ENCODE results near the gene NFASC. TPM values are rescaled to one million over a fixed set of nuclear protein-coding genes. Genes with fewer than 3 reads are reported as not detected.

NFASC gene
- total RNA-seq, 1 experiment from 2014 or later, result 20.1 TPM

DNA sequence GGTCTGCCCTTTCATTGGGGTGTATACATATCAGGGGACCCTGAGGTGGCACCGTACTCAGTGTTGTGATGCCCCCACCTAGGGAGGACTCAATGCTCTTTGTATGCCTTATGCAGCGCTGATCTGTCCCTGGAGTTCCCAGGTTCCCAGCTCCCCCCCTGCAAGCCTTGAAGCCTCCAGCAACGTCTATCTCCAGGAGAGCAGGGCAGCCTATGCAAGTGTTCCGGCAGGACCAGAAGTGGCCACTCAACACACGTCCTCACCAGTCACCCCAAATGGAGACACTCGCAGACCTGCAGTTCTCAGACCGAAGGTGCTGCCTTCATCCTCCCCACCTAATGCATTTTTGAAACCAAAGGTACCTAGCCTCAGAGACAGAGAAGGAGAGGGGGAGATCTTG lies 147.1 kb downstream of the NFASC start:
- H3K4me3 Mint-ChIP-seq, result no peak overlapping the region

DNA sequence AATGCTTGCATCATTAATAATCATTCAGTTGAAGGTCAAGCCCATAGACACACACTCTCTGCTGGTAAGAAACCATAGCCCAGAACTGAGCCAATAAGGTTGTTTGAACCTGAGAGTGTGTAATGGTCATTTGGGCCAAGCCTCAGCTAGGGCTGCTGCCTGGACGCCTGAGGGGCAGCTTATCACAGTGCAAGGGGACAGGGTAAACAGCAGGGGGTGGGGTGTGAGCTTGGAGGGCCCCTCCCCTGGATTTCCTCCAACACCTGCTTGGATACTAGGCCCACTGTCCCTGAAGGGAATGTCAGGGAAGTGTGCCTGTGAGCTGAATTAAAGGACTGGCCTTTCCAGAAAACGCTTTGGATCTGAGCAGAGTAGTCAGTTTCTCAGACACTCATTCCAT lies 147.7 kb downstream of the NFASC start:
- ChIA-PET POLR2A (interaction anchor here (1.1 kb wide), 1 partner anchor 13 kb away, joined by 3 read pairs; no protein-coding TSS in a partner anchor), CTCF (interaction anchor here (0.9 to 6.1 kb wide), 3 partner anchors 12 to 43 kb away, joined by 3 to 57 read pairs (median 22); no protein-coding TSS in a partner anchor)
- no peaks in the 10 kb centered on the region for H3K36me3 Mint-ChIP-seq

More for the DNA sequence above, 147.1 kb downstream of the NFASC start:
- ATAC-seq (no peak), DNase-seq (ENCODE audit: low spot score) (no peak)
- TF ChIP-seq TP53 (CRISPR knock-in tag; IDR thresholded peaks at IDR 0.05), result no peak
- no peak for TF ChIP-seq ZNF263 (CRISPR knock-in tag; IDR thresholded peaks at IDR 0.05; ENCODE audit: low read depth)
- TF ChIP-seq TEAD1 (CRISPR knock-in tag; IDR thresholded peaks at IDR 0.05), result no peak
- no peak for TF ChIP-seq TEAD4 (CRISPR knock-in tag; IDR thresholded peaks at IDR 0.05)
- TF ChIP-seq, protein P1, sequence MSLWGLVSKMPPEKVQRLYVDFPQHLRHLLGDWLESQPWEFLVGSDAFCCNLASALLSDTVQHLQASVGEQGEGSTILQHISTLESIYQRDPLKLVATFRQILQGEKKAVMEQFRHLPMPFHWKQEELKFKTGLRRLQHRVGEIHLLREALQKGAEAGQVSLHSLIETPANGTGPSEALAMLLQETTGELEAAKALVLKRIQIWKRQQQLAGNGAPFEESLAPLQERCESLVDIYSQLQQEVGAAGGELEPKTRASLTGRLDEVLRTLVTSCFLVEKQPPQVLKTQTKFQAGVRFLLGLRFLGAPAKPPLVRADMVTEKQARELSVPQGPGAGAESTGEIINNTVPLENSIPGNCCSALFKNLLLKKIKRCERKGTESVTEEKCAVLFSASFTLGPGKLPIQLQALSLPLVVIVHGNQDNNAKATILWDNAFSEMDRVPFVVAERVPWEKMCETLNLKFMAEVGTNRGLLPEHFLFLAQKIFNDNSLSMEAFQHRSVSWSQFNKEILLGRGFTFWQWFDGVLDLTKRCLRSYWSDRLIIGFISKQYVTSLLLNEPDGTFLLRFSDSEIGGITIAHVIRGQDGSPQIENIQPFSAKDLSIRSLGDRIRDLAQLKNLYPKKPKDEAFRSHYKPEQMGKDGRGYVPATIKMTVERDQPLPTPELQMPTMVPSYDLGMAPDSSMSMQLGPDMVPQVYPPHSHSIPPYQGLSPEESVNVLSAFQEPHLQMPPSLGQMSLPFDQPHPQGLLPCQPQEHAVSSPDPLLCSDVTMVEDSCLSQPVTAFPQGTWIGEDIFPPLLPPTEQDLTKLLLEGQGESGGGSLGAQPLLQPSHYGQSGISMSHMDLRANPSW (CRISPR knock-in tag; conservative IDR thresholded peaks at IDR 0.05; ENCODE audit: low read depth), result no peak
- TF ChIP-seq, protein P2, sequence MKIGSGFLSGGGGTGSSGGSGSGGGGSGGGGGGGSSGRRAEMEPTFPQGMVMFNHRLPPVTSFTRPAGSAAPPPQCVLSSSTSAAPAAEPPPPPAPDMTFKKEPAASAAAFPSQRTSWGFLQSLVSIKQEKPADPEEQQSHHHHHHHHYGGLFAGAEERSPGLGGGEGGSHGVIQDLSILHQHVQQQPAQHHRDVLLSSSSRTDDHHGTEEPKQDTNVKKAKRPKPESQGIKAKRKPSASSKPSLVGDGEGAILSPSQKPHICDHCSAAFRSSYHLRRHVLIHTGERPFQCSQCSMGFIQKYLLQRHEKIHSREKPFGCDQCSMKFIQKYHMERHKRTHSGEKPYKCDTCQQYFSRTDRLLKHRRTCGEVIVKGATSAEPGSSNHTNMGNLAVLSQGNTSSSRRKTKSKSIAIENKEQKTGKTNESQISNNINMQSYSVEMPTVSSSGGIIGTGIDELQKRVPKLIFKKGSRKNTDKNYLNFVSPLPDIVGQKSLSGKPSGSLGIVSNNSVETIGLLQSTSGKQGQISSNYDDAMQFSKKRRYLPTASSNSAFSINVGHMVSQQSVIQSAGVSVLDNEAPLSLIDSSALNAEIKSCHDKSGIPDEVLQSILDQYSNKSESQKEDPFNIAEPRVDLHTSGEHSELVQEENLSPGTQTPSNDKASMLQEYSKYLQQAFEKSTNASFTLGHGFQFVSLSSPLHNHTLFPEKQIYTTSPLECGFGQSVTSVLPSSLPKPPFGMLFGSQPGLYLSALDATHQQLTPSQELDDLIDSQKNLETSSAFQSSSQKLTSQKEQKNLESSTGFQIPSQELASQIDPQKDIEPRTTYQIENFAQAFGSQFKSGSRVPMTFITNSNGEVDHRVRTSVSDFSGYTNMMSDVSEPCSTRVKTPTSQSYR (CRISPR knock-in tag; IDR thresholded peaks at IDR 0.05), result no peak
- TF ChIP-seq, protein P3, sequence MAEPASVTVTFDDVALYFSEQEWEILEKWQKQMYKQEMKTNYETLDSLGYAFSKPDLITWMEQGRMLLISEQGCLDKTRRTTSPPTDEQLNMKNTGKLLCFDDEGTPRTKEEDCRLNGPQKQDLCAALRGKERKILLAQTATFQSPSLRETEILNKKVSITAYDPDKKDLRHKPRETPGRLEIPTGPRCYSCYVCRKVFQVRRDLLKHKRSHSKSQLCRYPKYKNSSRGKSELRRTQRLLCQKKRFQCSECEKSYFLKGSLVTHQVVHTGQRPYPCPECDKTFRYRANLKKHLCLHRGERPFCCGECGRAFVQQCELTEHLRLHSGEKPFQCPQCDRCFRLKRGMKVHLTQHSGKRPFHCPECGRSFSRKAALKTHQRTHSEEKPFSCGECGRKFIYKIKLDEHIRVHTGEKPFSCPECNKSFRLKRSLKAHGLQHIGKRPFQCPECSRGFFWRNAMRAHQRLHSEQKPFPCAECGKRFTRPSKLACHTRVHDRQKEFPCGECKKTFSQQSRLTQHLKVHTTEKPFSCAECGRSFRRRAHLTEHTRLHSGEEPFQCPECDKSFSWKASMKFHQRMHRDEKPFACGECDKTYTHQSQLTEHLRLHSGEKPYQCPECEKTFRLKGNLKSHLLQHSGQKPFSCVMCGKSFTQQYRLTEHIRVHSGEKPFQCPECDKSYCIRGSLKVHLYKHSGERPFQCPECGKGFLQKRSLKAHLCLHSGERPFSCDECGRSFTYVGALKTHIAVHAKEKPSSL (CRISPR knock-in tag; conservative IDR thresholded peaks at IDR 0.05), result no peak
- no peak for TF ChIP-seq TCF7 (CRISPR knock-in tag; IDR thresholded peaks at IDR 0.05; ENCODE audit: low read depth)
- TF ChIP-seq NR3C1 (CRISPR knock-in tag; conservative IDR thresholded peaks at IDR 0.05; ENCODE audit: low read depth), result no peak
- TF ChIP-seq ZNF219 (CRISPR knock-in tag; IDR thresholded peaks at IDR 0.05; ENCODE audit: borderline replicate concordance), result no peak
- TF ChIP-seq, protein P4, sequence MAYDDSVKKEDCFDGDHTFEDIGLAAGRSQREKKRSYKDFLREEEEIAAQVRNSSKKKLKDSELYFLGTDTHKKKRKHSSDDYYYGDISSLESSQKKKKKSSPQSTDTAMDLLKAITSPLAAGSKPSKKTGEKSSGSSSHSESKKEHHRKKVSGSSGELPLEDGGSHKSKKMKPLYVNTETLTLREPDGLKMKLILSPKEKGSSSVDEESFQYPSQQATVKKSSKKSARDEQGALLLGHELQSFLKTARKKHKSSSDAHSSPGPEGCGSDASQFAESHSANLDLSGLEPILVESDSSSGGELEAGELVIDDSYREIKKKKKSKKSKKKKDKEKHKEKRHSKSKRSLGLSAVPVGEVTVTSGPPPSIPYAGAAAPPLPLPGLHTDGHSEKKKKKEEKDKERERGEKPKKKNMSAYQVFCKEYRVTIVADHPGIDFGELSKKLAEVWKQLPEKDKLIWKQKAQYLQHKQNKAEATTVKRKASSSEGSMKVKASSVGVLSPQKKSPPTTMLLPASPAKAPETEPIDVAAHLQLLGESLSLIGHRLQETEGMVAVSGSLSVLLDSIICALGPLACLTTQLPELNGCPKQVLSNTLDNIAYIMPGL (CRISPR knock-in tag; IDR thresholded peaks at IDR 0.05), result no peak
- ChIA-PET CTCF (interaction anchor here (0.9 to 6.1 kb wide), 2 partner anchors 13 to 44 kb away, joined by 3 to 57 read pairs; no protein-coding TSS in a partner anchor), POLR2A (no interaction called here)
- no peaks in the 10 kb centered on the region for H3K9me3 Mint-ChIP-seq
- no peak overlapping the region for H3K27ac Mint-ChIP-seq
- peaks cover 10% of the 10 kb centered on the region for H3K27me3 Mint-ChIP-seq (ENCODE audit: low read depth)
- no peaks in the 10 kb centered on the region for H3K36me3 Mint-ChIP-seq
- H3K4me1 Mint-ChIP-seq, result peaks cover 19% of the 10 kb centered on the region

More for the DNA sequence above, 147.7 kb downstream of the NFASC start:
- no peak for ATAC-seq
- Mint-ChIP-seq H3K4me1 (peaks cover 15% of the 10 kb centered on the region), H3K27ac (no peak overlapping the region), H3K9me3 (no peaks in the 10 kb centered on the region), H3K27me3 (ENCODE audit: low read depth) (peaks cover 13% of the 10 kb centered on the region), H3K4me3 (no peak overlapping the region)
- TF ChIP-seq ZNF396 (CRISPR knock-in tag; IDR thresholded peaks at IDR 0.05; ENCODE audit: borderline replicate concordance) (no peak), ZNF121 (CRISPR knock-in tag; IDR thresholded peaks at IDR 0.05) (no peak), NFE2L1 (CRISPR knock-in tag; IDR thresholded peaks at IDR 0.05) (no peak), FOXP1 (CRISPR knock-in tag; IDR thresholded peaks at IDR 0.05; ENCODE audit: borderline replicate concordance) (no peak), CREM (CRISPR knock-in tag; IDR thresholded peaks at IDR 0.05) (no peak), SOX15 (CRISPR knock-in tag; IDR thresholded peaks at IDR 0.05) (no peak)
- TF ChIP-seq, protein P5, sequence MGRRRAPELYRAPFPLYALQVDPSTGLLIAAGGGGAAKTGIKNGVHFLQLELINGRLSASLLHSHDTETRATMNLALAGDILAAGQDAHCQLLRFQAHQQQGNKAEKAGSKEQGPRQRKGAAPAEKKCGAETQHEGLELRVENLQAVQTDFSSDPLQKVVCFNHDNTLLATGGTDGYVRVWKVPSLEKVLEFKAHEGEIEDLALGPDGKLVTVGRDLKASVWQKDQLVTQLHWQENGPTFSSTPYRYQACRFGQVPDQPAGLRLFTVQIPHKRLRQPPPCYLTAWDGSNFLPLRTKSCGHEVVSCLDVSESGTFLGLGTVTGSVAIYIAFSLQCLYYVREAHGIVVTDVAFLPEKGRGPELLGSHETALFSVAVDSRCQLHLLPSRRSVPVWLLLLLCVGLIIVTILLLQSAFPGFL (CRISPR knock-in tag; IDR thresholded peaks at IDR 0.05; ENCODE audit: borderline replicate concordance), result no peak
- TF ChIP-seq, protein P6, sequence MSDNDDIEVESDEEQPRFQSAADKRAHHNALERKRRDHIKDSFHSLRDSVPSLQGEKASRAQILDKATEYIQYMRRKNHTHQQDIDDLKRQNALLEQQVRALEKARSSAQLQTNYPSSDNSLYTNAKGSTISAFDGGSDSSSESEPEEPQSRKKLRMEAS (CRISPR knock-in tag; IDR thresholded peaks at IDR 0.05), result no peak
- no peak for DNase-seq (ENCODE audit: low spot score)

Data from WTC11 (cell line).